HepG2 (cell line): ENCODE data around the gene CLASRP. TPM values are rescaled to one million over a fixed set of nuclear protein-coding genes. Genes with fewer than 3 reads are reported as not detected.

Experiments used
- ERF ChIP-seq: IDR thresholded peaks from 2 replicates; pipeline ENCODE4 v1.6.1; 2018; ENCODE audit warnings: missing biosample characterization, missing genetic modification reagents
- HNRNPL ChIP-seq: fragments of 200-400 bp; formaldehyde crosslinking; IDR thresholded peaks from 2 replicates; pipeline ENCODE4 v1.6.1; 2017; ENCODE audit warnings: mild to moderate bottlenecking, low read depth, low read length
- HOXA3 ChIP-seq: sonication (generic); formaldehyde crosslinking; IDR thresholded peaks from 2 replicates; pipeline ENCODE4 v1.5.0; 2020; ENCODE audit warnings: missing genetic modification reagents
- MAZ ChIP-seq, 2 experiments: sonication (generic) in 1 of 2; formaldehyde crosslinking in 1 of 2; IDR thresholded peaks; 2 replicates each; pipeline versions ENCODE4 v1.5.0 to v1.6.1; 2012 to 2020; ENCODE audit warnings: low read depth in 2 of 2, mild to moderate bottlenecking in 2 of 2, borderline replicate concordance in 1 of 2, improper control_type of control experiment in 1 of 2, low read length in 1 of 2, missing genetic modification reagents in 1 of 2, moderate library complexity in 1 of 2
- RBM22 ChIP-seq: fragments of 200-400 bp; formaldehyde crosslinking; optimal IDR thresholded peaks from 2 replicates; pipeline ENCODE3; 2017; ENCODE audit warnings: mild to moderate bottlenecking, low read length, moderate library complexity
- RXRB ChIP-seq: IDR thresholded peaks from 2 replicates; pipeline ENCODE4 v1.6.1; 2016; ENCODE audit warnings: borderline replicate concordance, missing genetic modification reagents, missing compliant biosample characterization
- SOX5 ChIP-seq: IDR thresholded peaks from 2 replicates; pipeline ENCODE4 v1.6.1; 2016; ENCODE audit warnings: borderline replicate concordance
- TARDBP ChIP-seq: sonication (generic); formaldehyde crosslinking; IDR thresholded peaks from 2 replicates; pipeline ENCODE4 v1.8.0; 2022; ENCODE audit warnings: mild to moderate bottlenecking, missing genetic modification reagents
- TEAD3 ChIP-seq: optimal IDR thresholded peaks from 2 replicates; pipeline ENCODE3; 2016; ENCODE audit warnings: borderline replicate concordance
- TOPORS ChIP-seq: sonication (generic); formaldehyde crosslinking; IDR thresholded peaks from 2 replicates; pipeline ENCODE4 v1.8.0; 2023; ENCODE audit warnings: mild to moderate bottlenecking, missing genetic modification reagents
- ZFP36 ChIP-seq: fragments of 150-350 bp; IDR thresholded peaks from 2 replicates; pipeline ENCODE4 v1.6.1; 2018; ENCODE audit warnings: borderline replicate concordance, low read length, low read depth; ENCODE audit not compliant: partially characterized antibody
- ZFP90 ChIP-seq: sonication (generic); formaldehyde crosslinking; IDR thresholded peaks from 2 replicates; pipeline ENCODE4 v1.8.0; 2022; ENCODE audit warnings: missing genetic modification reagents, mild to moderate bottlenecking, inconsistent platforms, borderline replicate concordance
- ZNF205 ChIP-seq: IDR thresholded peaks from 2 replicates; pipeline ENCODE4 v1.6.1; 2018; ENCODE audit warnings: missing biosample characterization, missing genetic modification reagents
- ZNF282 ChIP-seq: fragments of 450-650 bp; IDR thresholded peaks from 2 replicates; pipeline ENCODE4 v1.6.1; 2018; ENCODE audit not compliant: partially characterized antibody
- ZNF569 ChIP-seq: sonication (generic); formaldehyde crosslinking; IDR thresholded peaks from 2 replicates; pipeline ENCODE4 v1.5.0; 2020; ENCODE audit warnings: mild to moderate bottlenecking, missing genetic modification reagents, moderate library complexity, borderline replicate concordance
- ZNF607 ChIP-seq: sonication (generic); formaldehyde crosslinking; IDR thresholded peaks from 2 replicates; pipeline ENCODE4 v1.5.1; 2020; ENCODE audit warnings: missing genetic modification reagents, mild to moderate bottlenecking, borderline replicate concordance
- polyA plus RNA-seq, 8 experiments: library from polyadenylated mRNA; depleted of rRNA in 3 of 8; stranded (reverse) in 7 of 8; unstranded in 1 of 8; fragments of >200 nt; fragmentation: Illumina TruSeq in 4 of 8; extraction: Trizol in 4 of 8; gene quantifications; 2 replicates each; pipeline versions ENCODE4 v1.2.1 to v1.2.3, GENCODE V29; 2011 to 2016; ENCODE audit warnings: low read depth in 4 of 8, missing spikeins in 1 of 8, mixed read lengths in 1 of 8; ENCODE audit not compliant: insufficient read depth in 1 of 8
- total RNA-seq, 5 experiments: library from RNA; depleted of rRNA; stranded (reverse); fragments of >200 nt; fragmentation: Illumina TruSeq; extraction: Trizol; gene quantifications; 2 replicates each; pipeline ENCODE4 v1.2.3, GENCODE V29; 2016; ENCODE audit warnings: low read depth in 1 of 5
- TF ChIP-seq, protein P1 (sequence below): sonication (generic); formaldehyde crosslinking; IDR thresholded peaks from 2 replicates; pipeline ENCODE4 v1.5.0; 2020; ENCODE audit warnings: mild to moderate bottlenecking, missing genetic modification reagents, moderate library complexity
- TF ChIP-seq, protein P2 (sequence below): sonication (generic); formaldehyde crosslinking; IDR thresholded peaks from 2 replicates; pipeline ENCODE4 v1.4.0; 2020; ENCODE audit warnings: missing genetic modification reagents
- TF ChIP-seq, protein P3 (sequence below): sonication (generic); formaldehyde crosslinking; IDR thresholded peaks from 2 replicates; pipeline ENCODE4 v1.4.0; 2020; ENCODE audit warnings: missing genetic modification reagents, mild to moderate bottlenecking, borderline replicate concordance
- TF ChIP-seq, protein P4 (sequence below): IDR thresholded peaks from 2 replicates; pipeline ENCODE4 v1.6.1; 2018; ENCODE audit warnings: missing genetic modification reagents, mild to moderate bottlenecking, missing compliant biosample characterization

The CLASRP gene
- total and polyA plus RNA-seq, 2 of the 13 experiments (the other 11 are each of a cell fraction or from before 2014, with no cell fraction given) = 32.0 to 51.4 TPM

DNA sequence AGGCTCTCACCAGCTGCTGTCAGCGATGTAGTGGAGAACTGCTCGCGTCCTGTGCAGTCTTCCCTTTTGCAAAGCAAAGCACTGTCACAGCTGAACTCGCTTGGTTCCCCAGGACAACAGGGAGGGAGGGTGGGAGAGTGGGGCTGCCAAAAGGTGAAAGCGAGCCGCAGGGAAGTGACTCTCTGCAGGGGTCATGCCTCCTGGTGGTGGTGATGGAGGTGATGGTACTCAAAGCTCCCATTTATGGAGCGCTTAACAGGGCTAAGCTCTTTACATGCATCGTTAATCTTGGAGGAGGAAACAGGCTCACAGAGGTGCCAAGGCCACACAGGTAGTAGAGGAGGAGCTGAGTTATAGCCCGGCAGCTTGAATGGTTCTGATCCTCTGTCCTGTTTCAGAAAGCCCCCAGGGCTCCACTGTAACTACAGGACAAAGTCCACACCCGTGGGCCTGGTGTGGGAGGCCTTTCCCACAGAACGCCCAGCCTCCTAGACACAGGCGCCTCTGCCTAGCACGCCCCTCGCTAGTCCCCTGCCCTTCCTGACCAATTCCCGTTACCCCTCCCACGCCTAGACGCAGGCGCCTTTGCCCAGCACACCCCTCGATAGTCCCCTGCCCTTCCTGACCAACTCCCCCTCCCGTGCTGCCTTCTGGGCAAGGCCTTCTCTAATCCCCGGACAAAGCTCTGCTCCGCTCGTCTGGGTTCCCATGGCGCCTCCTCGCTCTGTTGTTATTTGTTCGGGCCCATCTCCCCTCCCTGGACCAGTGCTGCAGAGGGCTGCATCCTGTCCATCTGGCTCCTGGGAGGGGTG lies 64.9 kb downstream of the CLASRP start (continued):
- TF ChIP-seq RXRB (CRISPR knock-in tag) (0 out of 2 replicates have a peak, but pooled peaks have one; percentile 13), ZFP90 (CRISPR knock-in tag) (peak; percentile 53; the same call in 1 of the 2 replicates), TARDBP (CRISPR knock-in tag) (0 out of 2 replicates have a peak, but pooled peaks have one; percentile 41), ZNF282 (no peak), MAZ (IDR thresholded peaks at IDR 0.05; ENCODE audit: borderline replicate concordance, low read depth, low read length) (peak; percentile 48; the same call in 1 of the 2 replicates), MAZ (CRISPR knock-in tag; IDR thresholded peaks at IDR 0.05; ENCODE audit: low read depth) (no peak; the same call in 1 of the 2 replicates), ZNF607 (0 out of 2 replicates have a peak, but pooled peaks have one; percentile 35), HOXA3 (CRISPR knock-in tag) (peak; percentile 65; the same call in 1 of the 2 replicates), SOX5 (CRISPR knock-in tag) (peak; percentile 35; the same call in 1 of the 2 replicates), ERF (CRISPR knock-in tag) (peak; percentile 39; the same call in 1 of the 2 replicates), ZFP36 (no peak), TOPORS (CRISPR knock-in tag) (no peak), ZNF205 (CRISPR knock-in tag) (0 out of 2 replicates have a peak, but pooled peaks have one; percentile 24), TEAD3 (no peak), HNRNPL (peak; percentile 77; the same call in 1 of the 2 replicates), ZNF569 (CRISPR knock-in tag) (no peak), RBM22 (peak; percentile 60)
- TF ChIP-seq, protein P1, sequence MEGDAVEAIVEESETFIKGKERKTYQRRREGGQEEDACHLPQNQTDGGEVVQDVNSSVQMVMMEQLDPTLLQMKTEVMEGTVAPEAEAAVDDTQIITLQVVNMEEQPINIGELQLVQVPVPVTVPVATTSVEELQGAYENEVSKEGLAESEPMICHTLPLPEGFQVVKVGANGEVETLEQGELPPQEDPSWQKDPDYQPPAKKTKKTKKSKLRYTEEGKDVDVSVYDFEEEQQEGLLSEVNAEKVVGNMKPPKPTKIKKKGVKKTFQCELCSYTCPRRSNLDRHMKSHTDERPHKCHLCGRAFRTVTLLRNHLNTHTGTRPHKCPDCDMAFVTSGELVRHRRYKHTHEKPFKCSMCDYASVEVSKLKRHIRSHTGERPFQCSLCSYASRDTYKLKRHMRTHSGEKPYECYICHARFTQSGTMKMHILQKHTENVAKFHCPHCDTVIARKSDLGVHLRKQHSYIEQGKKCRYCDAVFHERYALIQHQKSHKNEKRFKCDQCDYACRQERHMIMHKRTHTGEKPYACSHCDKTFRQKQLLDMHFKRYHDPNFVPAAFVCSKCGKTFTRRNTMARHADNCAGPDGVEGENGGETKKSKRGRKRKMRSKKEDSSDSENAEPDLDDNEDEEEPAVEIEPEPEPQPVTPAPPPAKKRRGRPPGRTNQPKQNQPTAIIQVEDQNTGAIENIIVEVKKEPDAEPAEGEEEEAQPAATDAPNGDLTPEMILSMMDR (CRISPR knock-in tag) = peak; percentile 46
- TF ChIP-seq, protein P2, sequence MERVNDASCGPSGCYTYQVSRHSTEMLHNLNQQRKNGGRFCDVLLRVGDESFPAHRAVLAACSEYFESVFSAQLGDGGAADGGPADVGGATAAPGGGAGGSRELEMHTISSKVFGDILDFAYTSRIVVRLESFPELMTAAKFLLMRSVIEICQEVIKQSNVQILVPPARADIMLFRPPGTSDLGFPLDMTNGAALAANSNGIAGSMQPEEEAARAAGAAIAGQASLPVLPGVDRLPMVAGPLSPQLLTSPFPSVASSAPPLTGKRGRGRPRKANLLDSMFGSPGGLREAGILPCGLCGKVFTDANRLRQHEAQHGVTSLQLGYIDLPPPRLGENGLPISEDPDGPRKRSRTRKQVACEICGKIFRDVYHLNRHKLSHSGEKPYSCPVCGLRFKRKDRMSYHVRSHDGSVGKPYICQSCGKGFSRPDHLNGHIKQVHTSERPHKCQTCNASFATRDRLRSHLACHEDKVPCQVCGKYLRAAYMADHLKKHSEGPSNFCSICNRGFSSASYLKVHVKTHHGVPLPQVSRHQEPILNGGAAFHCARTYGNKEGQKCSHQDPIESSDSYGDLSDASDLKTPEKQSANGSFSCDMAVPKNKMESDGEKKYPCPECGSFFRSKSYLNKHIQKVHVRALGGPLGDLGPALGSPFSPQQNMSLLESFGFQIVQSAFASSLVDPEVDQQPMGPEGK (CRISPR knock-in tag) = peak; percentile 77
- TF ChIP-seq, protein P3, sequence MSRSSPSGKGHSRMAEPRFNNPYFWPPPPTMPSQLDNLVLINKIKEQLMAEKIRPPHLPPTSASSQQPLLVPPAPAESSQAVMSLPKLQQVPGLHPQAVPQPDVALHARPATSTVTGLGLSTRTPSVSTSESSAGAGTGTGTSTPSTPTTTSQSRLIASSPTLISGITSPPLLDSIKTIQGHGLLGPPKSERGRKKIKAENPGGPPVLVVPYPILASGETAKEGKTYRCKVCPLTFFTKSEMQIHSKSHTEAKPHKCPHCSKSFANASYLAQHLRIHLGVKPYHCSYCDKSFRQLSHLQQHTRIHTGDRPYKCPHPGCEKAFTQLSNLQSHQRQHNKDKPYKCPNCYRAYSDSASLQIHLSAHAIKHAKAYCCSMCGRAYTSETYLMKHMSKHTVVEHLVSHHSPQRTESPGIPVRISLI = no peak
- TF ChIP-seq, protein P4, sequence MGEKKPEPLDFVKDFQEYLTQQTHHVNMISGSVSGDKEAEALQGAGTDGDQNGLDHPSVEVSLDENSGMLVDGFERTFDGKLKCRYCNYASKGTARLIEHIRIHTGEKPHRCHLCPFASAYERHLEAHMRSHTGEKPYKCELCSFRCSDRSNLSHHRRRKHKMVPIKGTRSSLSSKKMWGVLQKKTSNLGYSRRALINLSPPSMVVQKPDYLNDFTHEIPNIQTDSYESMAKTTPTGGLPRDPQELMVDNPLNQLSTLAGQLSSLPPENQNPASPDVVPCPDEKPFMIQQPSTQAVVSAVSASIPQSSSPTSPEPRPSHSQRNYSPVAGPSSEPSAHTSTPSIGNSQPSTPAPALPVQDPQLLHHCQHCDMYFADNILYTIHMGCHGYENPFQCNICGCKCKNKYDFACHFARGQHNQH (CRISPR knock-in tag) = peak; percentile 70; the same call in 1 of the 2 replicates
